ENCODE data around the gene ZSWIM2.
"Not testable (repeated sequence)": the region's sequence is repeated elsewhere in the genome, so short reads cannot be mapped to it uniquely, and the experiment has no call there.

ZSWIM2 gene

DNA sequence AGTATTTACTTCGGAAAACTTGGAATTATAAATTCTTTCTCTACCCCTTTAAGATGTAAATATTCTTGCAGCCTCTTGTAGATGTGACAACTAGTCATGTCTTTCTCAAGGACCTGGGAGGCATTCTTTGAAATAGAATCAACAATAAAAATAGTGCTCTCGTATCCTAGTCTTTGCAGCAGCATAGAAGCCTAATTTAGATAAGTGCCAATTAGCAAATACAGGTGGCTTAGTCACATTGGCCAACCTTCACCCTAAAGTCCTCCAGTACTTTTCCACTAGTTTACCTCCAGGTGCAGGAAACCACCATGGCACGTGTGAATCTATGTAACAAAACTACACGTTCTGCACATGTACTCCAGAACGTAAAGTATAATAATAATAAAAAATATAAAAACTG lies 3.5 kb upstream of the ZSWIM2 start:
- no peak for DNase-seq

DNA sequence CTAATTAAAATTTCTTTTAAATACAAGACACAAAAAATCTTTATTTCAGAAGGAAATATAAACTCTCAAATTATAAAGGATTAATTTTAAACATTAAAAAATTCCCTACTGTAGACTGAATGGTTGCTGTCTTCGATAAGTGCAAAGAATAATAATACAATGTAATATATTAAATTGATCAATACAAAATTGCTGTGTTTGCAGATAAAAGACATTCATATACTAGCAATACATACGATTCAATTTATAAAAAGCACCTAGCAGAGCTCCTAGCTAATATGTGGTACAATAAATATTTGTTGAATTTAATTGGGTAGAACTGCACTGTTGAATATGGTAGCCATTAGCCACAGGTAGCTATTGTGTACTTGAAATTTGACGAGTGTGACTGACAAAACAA lies 6.6 kb downstream of the ZSWIM2 start:
- no peak for DNase-seq

- no peak for DNase-seq
Measured at GRCh38 chr2:186841940-186842339, 7.0 kb downstream of the ZSWIM2 start.

DNA sequence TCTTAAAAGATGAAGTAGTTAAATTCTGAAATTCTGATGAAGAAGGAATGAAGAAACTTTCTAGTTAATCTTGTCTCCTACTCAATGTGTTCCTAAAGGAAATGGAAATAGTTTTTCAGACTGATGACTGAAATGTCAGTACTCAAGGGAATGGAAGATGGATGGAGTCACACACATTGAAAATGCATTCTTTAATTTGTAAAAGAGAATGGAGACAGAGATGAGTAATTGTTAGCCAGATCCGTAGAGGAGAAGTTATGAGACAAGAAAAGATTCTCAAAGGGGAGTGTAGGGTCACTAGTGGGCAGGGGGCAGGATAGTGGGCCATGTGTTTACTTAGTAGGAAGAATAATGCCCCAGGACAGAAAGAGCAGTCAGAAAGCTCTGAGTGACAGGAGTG lies 13.3 kb downstream of the ZSWIM2 start:
- DNase-seq = no peak

- no peak for DNase-seq
Measured at GRCh38 chr2:186827862-186828492, 21.0 kb downstream of the ZSWIM2 start.

GRCh38 chr2:186827411-186827810 lies 21.6 kb downstream of the ZSWIM2 start:
- DNase-seq = no peak

GRCh38 chr2:186822323-186822722 lies 26.6 kb downstream of the ZSWIM2 start:
- no peak for DNase-seq

DNA sequence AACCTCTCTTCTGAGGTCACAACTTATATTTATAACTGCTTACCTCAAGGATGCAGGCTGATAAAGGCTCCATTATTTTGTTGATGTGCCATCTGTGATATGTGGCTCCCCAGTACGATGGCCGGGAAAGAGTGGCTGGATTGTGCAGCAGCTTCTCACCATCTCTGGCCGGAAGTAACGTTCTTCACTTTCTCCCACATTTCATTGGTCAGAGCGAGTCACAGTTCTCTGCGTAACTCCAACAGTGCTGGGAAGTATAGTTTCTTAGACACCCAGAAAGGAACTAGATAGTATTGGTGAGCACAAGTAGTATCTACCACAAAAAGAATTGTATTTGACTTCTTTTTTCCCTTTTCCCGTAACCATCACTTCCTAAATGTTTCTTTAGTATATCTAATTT lies 28.7 kb downstream of the ZSWIM2 start:
- DNase-seq = no peak

- DNase-seq = not testable (repeated sequence)
Measured at GRCh38 chr2:186811760-186812159, 37.2 kb downstream of the ZSWIM2 start.

GRCh38 chr2:186806591-186806990 lies 42.4 kb downstream of the ZSWIM2 start:
- DNase-seq = no peak

DNA sequence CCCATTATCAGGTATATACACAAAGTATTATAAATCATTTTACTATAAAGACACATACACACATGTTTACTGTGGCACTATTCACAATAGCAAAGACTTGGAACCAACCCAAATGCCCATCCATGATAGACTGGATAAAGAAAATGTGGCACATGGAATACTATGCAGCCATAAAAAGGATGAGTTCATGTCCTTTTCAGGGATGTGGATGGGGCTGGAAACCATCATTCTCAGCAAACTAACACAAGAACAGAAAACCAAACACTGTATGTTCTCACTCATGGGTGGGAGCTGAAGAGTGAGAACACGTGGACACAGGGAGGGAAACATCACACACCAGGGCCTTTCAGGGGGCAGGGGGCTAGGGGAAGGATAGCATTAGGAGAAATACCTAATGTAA lies 50.4 kb downstream of the ZSWIM2 start:
- not testable (repeated sequence) for DNase-seq

- DNase-seq = no peak
Measured at GRCh38 chr2:186784930-186785329, 64.0 kb downstream of the ZSWIM2 start.

- no peak for DNase-seq
Measured at GRCh38 chr2:186783254-186783653, 65.7 kb downstream of the ZSWIM2 start.

DNA sequence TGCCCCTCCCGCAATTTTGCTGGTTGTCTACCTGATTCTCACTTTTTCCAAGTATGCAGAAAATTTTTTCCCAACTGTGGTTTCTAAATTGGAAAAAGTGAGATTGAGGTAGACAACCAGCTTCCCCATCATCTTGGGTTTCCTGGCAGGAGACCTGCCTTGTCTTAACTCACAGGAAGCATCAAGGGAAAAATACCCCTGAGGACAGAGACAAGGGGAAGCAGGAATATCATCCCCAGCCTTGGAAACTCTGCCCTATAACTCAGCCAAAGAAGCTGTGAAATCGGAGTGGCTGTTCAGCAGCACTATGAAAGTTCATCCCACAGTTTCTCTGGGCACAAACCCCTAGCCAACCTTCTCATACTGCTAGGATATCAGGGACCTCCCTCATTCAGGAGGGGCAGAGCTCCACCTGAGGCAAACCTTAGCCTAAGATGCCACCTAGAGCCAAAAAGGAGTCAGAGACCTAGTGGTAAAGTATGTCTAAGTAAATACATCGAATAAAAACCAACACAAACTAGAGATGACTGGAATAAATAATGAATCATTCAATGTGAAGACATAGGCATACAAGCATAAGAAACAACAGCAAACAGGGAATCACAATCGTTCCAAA lies 68.2 kb downstream of the ZSWIM2 start:
- peak in 1 of 56 donors; percentile 4 for DNase-seq
